Panc1 (cell line): ENCODE data around the gene DRAXIN.

Experiments used
- POLR2AphosphoS5 ChIP-seq: IDR thresholded peaks from 2 replicates; pipeline ENCODE4 v1.6.1; 2012; ENCODE audit warnings: mild to moderate bottlenecking, low read depth, low read length, moderate library complexity
- SIN3A ChIP-seq: IDR thresholded peaks from 2 replicates; pipeline ENCODE4 v1.6.1; 2012; ENCODE audit warnings: low read depth, mild to moderate bottlenecking, low read length, moderate library complexity, borderline replicate concordance; ENCODE audit not compliant: insufficient read depth
- TCF7L2 ChIP-seq: IDR thresholded peaks from 2 replicates; pipeline ENCODE4 v1.6.1; 2011; ENCODE audit warnings: mild to moderate bottlenecking, low read depth, low read length, inconsistent platforms
- TF ChIP-seq, protein P1 (sequence below): fragments of 450-650 bp; IDR thresholded peaks from 2 replicates; pipeline ENCODE4 v1.5.1; 2017; ENCODE audit warnings: mild to moderate bottlenecking
- TF ChIP-seq, protein P2 (sequence below), 2 experiments: IDR thresholded peaks; 2 replicates each; pipeline ENCODE4 v1.6.1; 2011 to 2012; ENCODE audit warnings: low read depth in 2 of 2, control low read depth in 1 of 2, low read length in 1 of 2, mild to moderate bottlenecking in 1 of 2, moderate library complexity in 1 of 2; ENCODE audit not compliant: insufficient read depth in 1 of 2

- TF ChIP-seq, protein P1, sequence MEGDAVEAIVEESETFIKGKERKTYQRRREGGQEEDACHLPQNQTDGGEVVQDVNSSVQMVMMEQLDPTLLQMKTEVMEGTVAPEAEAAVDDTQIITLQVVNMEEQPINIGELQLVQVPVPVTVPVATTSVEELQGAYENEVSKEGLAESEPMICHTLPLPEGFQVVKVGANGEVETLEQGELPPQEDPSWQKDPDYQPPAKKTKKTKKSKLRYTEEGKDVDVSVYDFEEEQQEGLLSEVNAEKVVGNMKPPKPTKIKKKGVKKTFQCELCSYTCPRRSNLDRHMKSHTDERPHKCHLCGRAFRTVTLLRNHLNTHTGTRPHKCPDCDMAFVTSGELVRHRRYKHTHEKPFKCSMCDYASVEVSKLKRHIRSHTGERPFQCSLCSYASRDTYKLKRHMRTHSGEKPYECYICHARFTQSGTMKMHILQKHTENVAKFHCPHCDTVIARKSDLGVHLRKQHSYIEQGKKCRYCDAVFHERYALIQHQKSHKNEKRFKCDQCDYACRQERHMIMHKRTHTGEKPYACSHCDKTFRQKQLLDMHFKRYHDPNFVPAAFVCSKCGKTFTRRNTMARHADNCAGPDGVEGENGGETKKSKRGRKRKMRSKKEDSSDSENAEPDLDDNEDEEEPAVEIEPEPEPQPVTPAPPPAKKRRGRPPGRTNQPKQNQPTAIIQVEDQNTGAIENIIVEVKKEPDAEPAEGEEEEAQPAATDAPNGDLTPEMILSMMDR, result no peak
- TF ChIP-seq POLR2AphosphoS5 (no peak), TCF7L2 (no peak), SIN3A (no peak)
- TF ChIP-seq, protein P2, sequence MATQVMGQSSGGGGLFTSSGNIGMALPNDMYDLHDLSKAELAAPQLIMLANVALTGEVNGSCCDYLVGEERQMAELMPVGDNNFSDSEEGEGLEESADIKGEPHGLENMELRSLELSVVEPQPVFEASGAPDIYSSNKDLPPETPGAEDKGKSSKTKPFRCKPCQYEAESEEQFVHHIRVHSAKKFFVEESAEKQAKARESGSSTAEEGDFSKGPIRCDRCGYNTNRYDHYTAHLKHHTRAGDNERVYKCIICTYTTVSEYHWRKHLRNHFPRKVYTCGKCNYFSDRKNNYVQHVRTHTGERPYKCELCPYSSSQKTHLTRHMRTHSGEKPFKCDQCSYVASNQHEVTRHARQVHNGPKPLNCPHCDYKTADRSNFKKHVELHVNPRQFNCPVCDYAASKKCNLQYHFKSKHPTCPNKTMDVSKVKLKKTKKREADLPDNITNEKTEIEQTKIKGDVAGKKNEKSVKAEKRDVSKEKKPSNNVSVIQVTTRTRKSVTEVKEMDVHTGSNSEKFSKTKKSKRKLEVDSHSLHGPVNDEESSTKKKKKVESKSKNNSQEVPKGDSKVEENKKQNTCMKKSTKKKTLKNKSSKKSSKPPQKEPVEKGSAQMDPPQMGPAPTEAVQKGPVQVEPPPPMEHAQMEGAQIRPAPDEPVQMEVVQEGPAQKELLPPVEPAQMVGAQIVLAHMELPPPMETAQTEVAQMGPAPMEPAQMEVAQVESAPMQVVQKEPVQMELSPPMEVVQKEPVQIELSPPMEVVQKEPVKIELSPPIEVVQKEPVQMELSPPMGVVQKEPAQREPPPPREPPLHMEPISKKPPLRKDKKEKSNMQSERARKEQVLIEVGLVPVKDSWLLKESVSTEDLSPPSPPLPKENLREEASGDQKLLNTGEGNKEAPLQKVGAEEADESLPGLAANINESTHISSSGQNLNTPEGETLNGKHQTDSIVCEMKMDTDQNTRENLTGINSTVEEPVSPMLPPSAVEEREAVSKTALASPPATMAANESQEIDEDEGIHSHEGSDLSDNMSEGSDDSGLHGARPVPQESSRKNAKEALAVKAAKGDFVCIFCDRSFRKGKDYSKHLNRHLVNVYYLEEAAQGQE (IDR thresholded peaks at IDR 0.05; ENCODE audit: insufficient read depth in 1 of 2, low read depth in 2 of 2, low read length in 1 of 2), result no peak
These were observed 21.6 kb downstream of the DRAXIN start for GRCh38 chr1:11713095-11713494.
